GM23338 (cell line): Measurements from ENCODE around the gene NSD2.

Source experiments
- CREB1 ChIP-seq: fragments of 250-450 bp; sonication (Bioruptor Pico); IDR thresholded peaks from 2 replicates; pipeline ENCODE4 v1.5.0; 2020; ENCODE audit warnings: low read depth, mild to moderate bottlenecking, moderate library complexity
- EZH2phosphoT487 ChIP-seq: fragments of 200-600 bp; sonication (generic); IDR thresholded peaks from one replicate; pipeline ENCODE4 v1.8.1; 2018; ENCODE audit warnings: antibody characterized with exemption; ENCODE audit not compliant: unreplicated experiment
- JUNB ChIP-seq: IDR thresholded peaks from one replicate; pipeline ENCODE4 v1.6.1; 2016; ENCODE audit warnings: antibody characterized with exemption; ENCODE audit not compliant: unreplicated experiment
- POLR2AphosphoS5 ChIP-seq: IDR thresholded peaks from 2 replicates; pipeline ENCODE4 v1.6.1; 2016; ENCODE audit warnings: antibody characterized with exemption, low read depth
- TF ChIP-seq, protein P1 (sequence below): IDR thresholded peaks from one replicate; pipeline ENCODE4 v1.6.1; 2018; ENCODE audit warnings: antibody characterized with exemption; ENCODE audit not compliant: unreplicated experiment
- TF ChIP-seq, protein P2 (sequence below), 2 experiments: fragments of 200-600 bp in 1 of 2; sonication (generic) in 1 of 2; conservative IDR thresholded peaks; 2 replicates each; pipeline versions ENCODE4 v1.5.1 to v1.6.1; 2016 to 2017; ENCODE audit warnings: antibody characterized with exemption in 2 of 2, low read depth in 2 of 2, mild to moderate bottlenecking in 2 of 2, moderate library complexity in 1 of 2

DNA sequence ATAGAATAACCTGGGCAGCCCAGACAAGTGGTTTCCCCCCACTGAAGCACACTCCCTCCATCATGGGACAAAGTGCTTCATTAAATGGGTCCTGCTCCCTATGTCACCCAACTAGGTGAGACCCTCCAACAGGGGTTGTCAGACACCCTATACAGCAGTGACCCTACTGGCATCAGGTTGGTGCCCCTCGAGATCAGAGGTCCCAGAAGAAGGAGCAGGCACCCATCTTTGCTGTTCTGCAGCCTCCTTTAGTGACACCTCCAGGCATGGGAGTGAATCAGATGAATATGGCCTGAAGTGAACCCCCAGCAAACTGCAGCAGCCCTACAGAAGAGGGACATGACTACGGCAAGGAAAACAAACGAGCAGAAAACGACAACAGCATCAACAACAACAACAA, 126.5 kb downstream of the NSD2 start:
- TF ChIP-seq, protein P1, sequence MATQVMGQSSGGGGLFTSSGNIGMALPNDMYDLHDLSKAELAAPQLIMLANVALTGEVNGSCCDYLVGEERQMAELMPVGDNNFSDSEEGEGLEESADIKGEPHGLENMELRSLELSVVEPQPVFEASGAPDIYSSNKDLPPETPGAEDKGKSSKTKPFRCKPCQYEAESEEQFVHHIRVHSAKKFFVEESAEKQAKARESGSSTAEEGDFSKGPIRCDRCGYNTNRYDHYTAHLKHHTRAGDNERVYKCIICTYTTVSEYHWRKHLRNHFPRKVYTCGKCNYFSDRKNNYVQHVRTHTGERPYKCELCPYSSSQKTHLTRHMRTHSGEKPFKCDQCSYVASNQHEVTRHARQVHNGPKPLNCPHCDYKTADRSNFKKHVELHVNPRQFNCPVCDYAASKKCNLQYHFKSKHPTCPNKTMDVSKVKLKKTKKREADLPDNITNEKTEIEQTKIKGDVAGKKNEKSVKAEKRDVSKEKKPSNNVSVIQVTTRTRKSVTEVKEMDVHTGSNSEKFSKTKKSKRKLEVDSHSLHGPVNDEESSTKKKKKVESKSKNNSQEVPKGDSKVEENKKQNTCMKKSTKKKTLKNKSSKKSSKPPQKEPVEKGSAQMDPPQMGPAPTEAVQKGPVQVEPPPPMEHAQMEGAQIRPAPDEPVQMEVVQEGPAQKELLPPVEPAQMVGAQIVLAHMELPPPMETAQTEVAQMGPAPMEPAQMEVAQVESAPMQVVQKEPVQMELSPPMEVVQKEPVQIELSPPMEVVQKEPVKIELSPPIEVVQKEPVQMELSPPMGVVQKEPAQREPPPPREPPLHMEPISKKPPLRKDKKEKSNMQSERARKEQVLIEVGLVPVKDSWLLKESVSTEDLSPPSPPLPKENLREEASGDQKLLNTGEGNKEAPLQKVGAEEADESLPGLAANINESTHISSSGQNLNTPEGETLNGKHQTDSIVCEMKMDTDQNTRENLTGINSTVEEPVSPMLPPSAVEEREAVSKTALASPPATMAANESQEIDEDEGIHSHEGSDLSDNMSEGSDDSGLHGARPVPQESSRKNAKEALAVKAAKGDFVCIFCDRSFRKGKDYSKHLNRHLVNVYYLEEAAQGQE: no peak
- TF ChIP-seq CREB1 (CRISPR knock-in tag) (no peak), EZH2phosphoT487 (no peak), JUNB (no peak), POLR2AphosphoS5 (no peak)
- TF ChIP-seq, protein P2, sequence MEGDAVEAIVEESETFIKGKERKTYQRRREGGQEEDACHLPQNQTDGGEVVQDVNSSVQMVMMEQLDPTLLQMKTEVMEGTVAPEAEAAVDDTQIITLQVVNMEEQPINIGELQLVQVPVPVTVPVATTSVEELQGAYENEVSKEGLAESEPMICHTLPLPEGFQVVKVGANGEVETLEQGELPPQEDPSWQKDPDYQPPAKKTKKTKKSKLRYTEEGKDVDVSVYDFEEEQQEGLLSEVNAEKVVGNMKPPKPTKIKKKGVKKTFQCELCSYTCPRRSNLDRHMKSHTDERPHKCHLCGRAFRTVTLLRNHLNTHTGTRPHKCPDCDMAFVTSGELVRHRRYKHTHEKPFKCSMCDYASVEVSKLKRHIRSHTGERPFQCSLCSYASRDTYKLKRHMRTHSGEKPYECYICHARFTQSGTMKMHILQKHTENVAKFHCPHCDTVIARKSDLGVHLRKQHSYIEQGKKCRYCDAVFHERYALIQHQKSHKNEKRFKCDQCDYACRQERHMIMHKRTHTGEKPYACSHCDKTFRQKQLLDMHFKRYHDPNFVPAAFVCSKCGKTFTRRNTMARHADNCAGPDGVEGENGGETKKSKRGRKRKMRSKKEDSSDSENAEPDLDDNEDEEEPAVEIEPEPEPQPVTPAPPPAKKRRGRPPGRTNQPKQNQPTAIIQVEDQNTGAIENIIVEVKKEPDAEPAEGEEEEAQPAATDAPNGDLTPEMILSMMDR (conservative IDR thresholded peaks at IDR 0.05; ENCODE audit: low read depth in 2 of 2): no peak
